ENCODE measurements around the gene IL19. TPM values are rescaled to one million over a fixed set of nuclear protein-coding genes. Genes with fewer than 3 reads are reported as not detected.

Gene IL19
- polyA plus RNA-seq, 3 donors from 2014 or later, result not detected

- peaks cover 5 to 16% (median 9%) of the 10 kb centered on the region in 3 donors for H3K36me3 Mint-ChIP-seq
- DNase-seq, result no peak
- H3K4me3 Mint-ChIP-seq, result no peak overlapping the region
- peaks cover 5 to 20% of the 10 kb centered on the region in 2 donors for H3K4me1 Mint-ChIP-seq
- H3K9me3 Mint-ChIP-seq, result peaks cover 2 to 5% (median 4%) of the 10 kb centered on the region in 6 donors
- peaks cover 0 to 3% (median 3%) of the 10 kb centered on the region in 3 donors for H3K27me3 Mint-ChIP-seq (ENCODE audit: low read depth in 3 of 3)
- H3K27ac Mint-ChIP-seq, result no peak overlapping the region
These were observed 112.6 kb downstream of the IL19 start for GRCh38 chr1:206883160-206883559.

GRCh38 chr1:206883876-206884275, 113.3 kb downstream of the IL19 start:
- Mint-ChIP-seq H3K9me3 (no peaks in the 10 kb centered on the region), H3K36me3 (peaks cover 0 to 11% (median 5%) of the 10 kb centered on the region in 3 donors), H3K27ac (no peak overlapping the region), H3K4me3 (peak overlapping the region in 1 of 5 donors; percentile 27), H3K4me1 (peaks cover 5 to 20% of the 10 kb centered on the region in 2 donors), H3K27me3 (ENCODE audit: low read depth in 3 of 3) (peaks cover 0 to 3% (median 3%) of the 10 kb centered on the region in 3 donors)
- DNase-seq, result peak; percentile 11 to 22 (median 15)

DNA sequence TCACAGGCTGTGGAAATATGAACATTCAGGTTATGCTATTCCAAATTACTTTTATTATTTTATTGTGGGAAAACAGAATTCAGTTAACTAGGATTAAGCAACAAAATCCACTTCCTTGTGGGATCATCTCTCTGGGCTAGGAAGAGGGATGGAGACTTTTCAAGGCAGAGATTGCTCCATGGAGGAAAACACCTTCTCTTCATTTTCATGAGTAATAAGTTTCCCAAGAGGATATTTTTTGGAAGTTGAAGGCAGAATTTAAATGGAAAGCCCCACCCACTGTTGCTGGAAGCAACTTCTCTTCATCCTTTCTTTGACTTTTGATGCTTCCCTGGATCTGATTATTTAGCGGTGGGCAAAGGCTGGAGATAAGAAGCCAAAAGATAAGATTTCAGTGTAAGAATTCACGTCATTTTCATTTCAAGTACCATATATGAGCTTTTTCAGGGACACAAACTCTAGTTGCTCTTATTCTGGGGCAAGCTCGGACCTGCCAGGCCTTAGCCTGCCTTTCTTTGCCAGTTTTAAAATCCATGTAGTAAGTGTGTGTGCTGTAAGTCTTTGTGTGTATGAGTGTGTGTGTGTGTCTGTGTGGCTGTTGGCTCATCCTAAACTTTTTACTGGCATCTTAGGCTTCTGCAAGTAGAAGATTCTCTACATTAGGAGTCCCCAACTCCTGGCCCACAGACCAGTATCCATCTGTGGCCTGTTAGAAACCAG, 114.9 kb downstream of the IL19 start:
- H3K27me3 Mint-ChIP-seq (ENCODE audit: low read depth in 3 of 3), result peaks cover 0 to 6% (median 3%) of the 10 kb centered on the region in 3 donors
- peaks cover 0 to 8% (median 4%) of the 10 kb centered on the region in 3 donors for H3K36me3 Mint-ChIP-seq
- DNase-seq, result no peak
- peaks cover 7 to 24% of the 10 kb centered on the region in 2 donors for H3K4me1 Mint-ChIP-seq
- no peak overlapping the region for H3K27ac Mint-ChIP-seq
- no peaks in the 10 kb centered on the region for H3K9me3 Mint-ChIP-seq
- no peak overlapping the region for H3K4me3 Mint-ChIP-seq

DNA sequence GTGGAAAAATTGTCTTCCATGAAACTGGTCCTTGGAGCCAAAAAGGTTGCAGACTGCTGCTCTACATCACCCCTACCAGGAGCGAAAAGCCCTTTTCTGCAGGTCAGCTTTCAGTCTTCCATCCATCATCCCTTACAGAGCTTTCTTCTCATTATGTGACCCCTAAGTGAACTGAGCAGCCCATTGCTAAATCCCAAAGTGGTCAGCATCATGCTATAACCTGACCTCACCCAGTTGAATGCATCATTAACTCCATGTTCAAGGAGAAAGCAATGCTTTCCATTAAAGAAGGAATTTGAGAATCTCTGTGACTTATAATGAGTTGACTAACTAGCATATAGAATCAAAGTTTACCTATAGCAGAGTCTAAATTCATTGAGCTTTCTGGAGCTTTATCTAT, 116.3 kb downstream of the IL19 start:
- H3K9me3 Mint-ChIP-seq, result no peaks in the 10 kb centered on the region
- H3K4me1 Mint-ChIP-seq, result peaks cover 11 to 32% of the 10 kb centered on the region in 2 donors
- H3K36me3 Mint-ChIP-seq, result peaks cover 4 to 8% (median 5%) of the 10 kb centered on the region in 3 donors
- no peak for DNase-seq
- H3K27me3 Mint-ChIP-seq (ENCODE audit: low read depth in 3 of 3), result peaks cover 2 to 7% (median 3%) of the 10 kb centered on the region in 3 donors
- H3K27ac Mint-ChIP-seq, result no peak overlapping the region
- H3K4me3 Mint-ChIP-seq, result no peak overlapping the region

DNA sequence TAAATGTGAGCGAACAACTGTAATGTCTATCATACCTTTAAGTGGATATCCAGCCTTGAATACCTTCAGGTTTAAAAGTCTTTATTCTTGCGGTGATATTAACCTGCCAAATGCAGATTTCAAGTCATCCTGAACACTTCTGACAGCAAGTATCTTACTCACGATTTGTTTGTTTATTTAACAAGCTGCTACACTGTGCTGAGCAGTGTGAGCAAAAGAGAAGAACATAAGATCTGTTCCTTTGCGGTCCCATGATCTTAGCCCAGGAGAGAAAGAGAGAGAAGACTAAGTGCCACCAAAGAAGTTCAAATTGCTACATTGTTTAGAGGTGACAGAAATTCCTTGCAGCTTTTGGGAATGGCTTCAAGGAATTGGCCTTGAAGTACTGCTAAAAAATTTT, 117.1 kb downstream of the IL19 start:
- peaks cover 2 to 10% (median 3%) of the 10 kb centered on the region in 3 donors for H3K27me3 Mint-ChIP-seq (ENCODE audit: low read depth in 3 of 3)

GRCh38 chr1:206890125-206891060, 119.8 kb downstream of the IL19 start:
- Mint-ChIP-seq H3K9me3 (no peaks in the 10 kb centered on the region), H3K36me3 (peaks cover 5 to 8% (median 8%) of the 10 kb centered on the region in 3 donors), H3K4me3 (no peak overlapping the region), H3K27me3 (ENCODE audit: low read depth in 3 of 3) (peaks cover 0 to 12% (median 2%) of the 10 kb centered on the region in 3 donors), H3K27ac (peak overlapping the region in 3 of 6 donors; percentile 8 to 54 (median 13)), H3K4me1 (peaks cover 6 to 12% of the 10 kb centered on the region in 2 donors)
- DNase-seq, result no peak

More for the DNA sequence above, 117.1 kb downstream of the IL19 start:
- no peaks in the 10 kb centered on the region for H3K9me3 Mint-ChIP-seq
- no peak for DNase-seq
- no peak overlapping the region for H3K4me3 Mint-ChIP-seq
- H3K4me1 Mint-ChIP-seq, result peaks cover 11 to 32% of the 10 kb centered on the region in 2 donors
- H3K27ac Mint-ChIP-seq, result no peak overlapping the region
- H3K36me3 Mint-ChIP-seq, result peaks cover 4 to 8% (median 5%) of the 10 kb centered on the region in 3 donors

- DNase-seq, result no peak
- Mint-ChIP-seq H3K36me3 (peaks cover 5 to 8% (median 7%) of the 10 kb centered on the region in 3 donors), H3K4me3 (no peak overlapping the region), H3K9me3 (no peaks in the 10 kb centered on the region), H3K27ac (peak overlapping the region in 1 of 6 donors; percentile 15), H3K4me1 (peaks cover 6 to 12% of the 10 kb centered on the region in 2 donors), H3K27me3 (ENCODE audit: low read depth in 3 of 3) (peaks cover 0 to 10% (median 2%) of the 10 kb centered on the region in 3 donors)
These were observed 120.8 kb downstream of the IL19 start for GRCh38 chr1:206891412-206891811.

Other genes starting within 250 kb of the IL19 start
- gene EIF2D, start 158.3 kb upstream of the IL19 start, polyA plus RNA-seq, result 10 to 100 TPM; 12.9 to 24.2 (median 20.8) TPM
- not detected for gene DYRK3, start 135.2 kb upstream of the IL19 start, polyA plus RNA-seq
- gene MAPKAPK2, start 85.9 kb upstream of the IL19 start, polyA plus RNA-seq, result 1 to 10 TPM; 3.5 to 7.2 (median 4.1) TPM
- gene IL10, start 1.7 kb downstream of the IL19 start, polyA plus RNA-seq, result under 1 TPM in 1 of 3 donors, not detected in 2; 0.43 TPM
- not detected for gene IL20, start 94.8 kb downstream of the IL19 start, polyA plus RNA-seq
- gene IL24, start 126.7 kb downstream of the IL19 start, polyA plus RNA-seq, result 10 to 100 TPM in 2 of 3 donors, 1 to 10 TPM in 1; 9.3 to 21.5 (median 13.3) TPM
- gene FCMR, start 151.2 kb downstream of the IL19 start, polyA plus RNA-seq, result 100 to 1,000 TPM; 255 to 454 (median 370) TPM
- gene PIGR, start 175.7 kb downstream of the IL19 start, polyA plus RNA-seq, result under 1 TPM in 2 of 3 donors, not detected in 1; 0.13 to 0.25 TPM
- gene FCAMR, start 199.7 kb downstream of the IL19 start, polyA plus RNA-seq, result not detected

Data from immature natural killer cell (primary cell).